ENCODE data around the gene CLCN7. TPM values are rescaled to one million over a fixed set of nuclear protein-coding genes. Genes with fewer than 3 reads are reported as not detected.

CLCN7 gene
- 221 and 247 TPM in 2 replicates for total RNA-seq (2014; rRNA removed; shearing (Covaris generic); ENCODE audit: low replicate concordance)

GRCh38 chr16:1474796-1475551 is at the start of gene CLCN7:
TSS of gene CLCN7 (minus strand) at chr16:1475028. CDS start at chr16:1474974, 54 bp downstream.
- DNase-seq (ENCODE audit: low read depth) = peak; percentile 83
- in situ Hi-C loops (cut with HindIII; ENCODE audit: low pct_unique_long_range_greater_than_20kb, low sequenced_read_pairs) = no loop called here

GRCh38 chr16:1524366-1524765 is 49.5 kb upstream of the CLCN7 start:
- in situ Hi-C loops (cut with HindIII; ENCODE audit: low pct_unique_long_range_greater_than_20kb, low sequenced_read_pairs) = no loop called here
- DNase-seq (ENCODE audit: low read depth) = no peak

- in situ Hi-C loops (cut with HindIII; ENCODE audit: low pct_unique_long_range_greater_than_20kb, low sequenced_read_pairs) = no loop called here
Measured at GRCh38 chr16:1523581-1524245, 48.9 kb upstream of the CLCN7 start.

GRCh38 chr16:1520461-1520860 is 45.6 kb upstream of the CLCN7 start:
- no peak for DNase-seq (ENCODE audit: low read depth)
- in situ Hi-C loops (cut with HindIII; ENCODE audit: low pct_unique_long_range_greater_than_20kb, low sequenced_read_pairs) = no loop called here

More at GRCh38 chr16:1523581-1524245, 48.9 kb upstream of the CLCN7 start:
- DNase-seq (ENCODE audit: low read depth) = no peak

GRCh38 chr16:1519831-1520230 is 45.0 kb upstream of the CLCN7 start:
- DNase-seq (ENCODE audit: low read depth) = no peak
- in situ Hi-C loops (cut with HindIII; ENCODE audit: low pct_unique_long_range_greater_than_20kb, low sequenced_read_pairs) = no loop called here

GRCh38 chr16:1518626-1519135 is 43.9 kb upstream of the CLCN7 start:
- in situ Hi-C loops (cut with HindIII; ENCODE audit: low pct_unique_long_range_greater_than_20kb, low sequenced_read_pairs) = no loop called here

GRCh38 chr16:1514507-1514906 is 39.7 kb upstream of the CLCN7 start:
- in situ Hi-C loops (cut with HindIII; ENCODE audit: low pct_unique_long_range_greater_than_20kb, low sequenced_read_pairs) = no loop called here
- no peak for DNase-seq (ENCODE audit: low read depth)

More at GRCh38 chr16:1518626-1519135, 43.9 kb upstream of the CLCN7 start:
- DNase-seq (ENCODE audit: low read depth) = no peak

- DNase-seq (ENCODE audit: low read depth) = no peak
- in situ Hi-C loops (cut with HindIII; ENCODE audit: low pct_unique_long_range_greater_than_20kb, low sequenced_read_pairs) = no loop called here
Measured at GRCh38 chr16:1512774-1513173, 37.9 kb upstream of the CLCN7 start.

GRCh38 chr16:1511662-1512569 is 37.1 kb upstream of the CLCN7 start:
- in situ Hi-C loops (cut with HindIII; ENCODE audit: low pct_unique_long_range_greater_than_20kb, low sequenced_read_pairs) = no loop called here
- no peak for DNase-seq (ENCODE audit: low read depth)

GRCh38 chr16:1510941-1511351 is 36.1 kb upstream of the CLCN7 start:
- DNase-seq (ENCODE audit: low read depth) = no peak
- in situ Hi-C loops (cut with HindIII; ENCODE audit: low pct_unique_long_range_greater_than_20kb, low sequenced_read_pairs) = no loop called here

GRCh38 chr16:1510272-1510671 is 35.4 kb upstream of the CLCN7 start:
- in situ Hi-C loops (cut with HindIII; ENCODE audit: low pct_unique_long_range_greater_than_20kb, low sequenced_read_pairs) = no loop called here
- DNase-seq (ENCODE audit: low read depth) = no peak

GRCh38 chr16:1509307-1510221 is 34.7 kb upstream of the CLCN7 start:
- DNase-seq (ENCODE audit: low read depth) = no peak
- in situ Hi-C loops (cut with HindIII; ENCODE audit: low pct_unique_long_range_greater_than_20kb, low sequenced_read_pairs) = no loop called here

GRCh38 chr16:1508494-1509187 is 33.8 kb upstream of the CLCN7 start:
- in situ Hi-C loops (cut with HindIII; ENCODE audit: low pct_unique_long_range_greater_than_20kb, low sequenced_read_pairs) = no loop called here
- DNase-seq (ENCODE audit: low read depth) = no peak

- in situ Hi-C loops (cut with HindIII; ENCODE audit: low pct_unique_long_range_greater_than_20kb, low sequenced_read_pairs) = no loop called here
- no peak for DNase-seq (ENCODE audit: low read depth)
Measured at GRCh38 chr16:1506494-1507213, 31.8 kb upstream of the CLCN7 start.

- no peak for DNase-seq (ENCODE audit: low read depth)
- in situ Hi-C loops (cut with HindIII; ENCODE audit: low pct_unique_long_range_greater_than_20kb, low sequenced_read_pairs) = no loop called here
Measured at GRCh38 chr16:1505912-1506311, 31.1 kb upstream of the CLCN7 start.

- in situ Hi-C loops (cut with HindIII; ENCODE audit: low pct_unique_long_range_greater_than_20kb, low sequenced_read_pairs) = no loop called here
- DNase-seq (ENCODE audit: low read depth) = no peak
Measured at GRCh38 chr16:1505073-1505844, 30.4 kb upstream of the CLCN7 start.
